GM20431 (cell line): ENCODE measurements around the gene JRKL.
"Not testable (repeated sequence)": the region's sequence is repeated elsewhere in the genome, so short reads cannot be mapped to it uniquely, and the experiment has no call there.

Source experiments
- in situ Hi-C: fragments of 300-500 bp; cut with MseI, MboI; formaldehyde crosslinking; loops from one replicate; pipeline ENCODE4 v1.15.0; 2020; ENCODE audit warnings: low sequenced_read_pairs; ENCODE audit not compliant: unreplicated experiment

JRKL gene

DNA sequence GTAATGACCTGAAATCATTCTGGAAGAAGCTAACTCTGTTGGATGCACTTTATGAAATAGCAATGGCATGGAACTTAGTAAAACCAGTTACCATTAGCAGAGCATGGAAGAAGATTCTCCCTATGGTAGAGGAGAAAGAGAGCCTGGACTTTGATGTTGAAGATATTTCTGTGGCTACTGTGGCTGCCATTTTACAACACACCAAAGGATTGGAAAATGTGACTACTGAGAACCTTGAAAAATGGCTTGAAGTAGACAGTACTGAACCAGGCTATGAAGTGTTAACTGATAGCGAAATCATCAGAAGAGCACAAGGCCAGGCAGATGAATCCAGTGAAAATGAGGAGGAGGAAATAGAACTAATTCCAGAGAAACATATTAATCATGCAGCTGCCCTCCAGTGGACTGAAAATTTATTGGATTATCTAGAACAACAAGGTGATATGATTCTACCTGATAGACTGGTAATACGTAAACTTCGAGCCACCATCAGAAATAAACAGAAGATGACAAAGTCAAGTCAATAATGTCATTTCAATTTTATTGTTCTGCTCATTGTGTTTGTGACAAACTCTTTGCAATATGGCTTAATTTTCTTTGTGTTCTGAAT lies 2.0 kb downstream of the JRKL start:
- in situ Hi-C loops, result no loop called here

DNA sequence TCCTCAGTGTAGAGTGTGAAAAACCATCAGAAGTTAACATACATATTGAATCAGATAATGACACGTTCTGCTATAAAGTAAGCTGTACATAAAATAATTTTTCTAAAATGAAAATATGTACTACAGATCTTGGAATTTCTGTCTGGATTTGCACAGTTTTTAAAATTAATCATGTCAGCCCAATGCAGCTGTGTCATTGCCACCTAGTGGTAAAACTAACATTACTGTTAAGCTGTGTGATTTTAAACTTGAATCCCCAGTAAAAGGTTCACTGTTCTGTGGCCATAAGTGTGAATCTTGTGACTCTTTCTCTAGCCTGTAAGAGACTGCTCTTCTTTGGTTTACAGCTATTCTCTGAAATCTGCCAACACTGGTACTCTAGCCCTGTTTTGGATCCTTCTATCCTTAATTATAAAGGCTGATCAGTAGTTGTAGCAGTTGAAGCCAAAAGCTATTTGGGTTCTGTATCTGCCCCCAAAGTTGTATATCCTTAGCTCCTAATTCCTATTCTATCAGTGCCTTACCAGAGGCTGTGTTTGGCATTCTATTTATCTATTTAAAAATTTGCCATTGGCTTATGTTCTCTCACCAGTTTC lies 4.0 kb downstream of the JRKL start:
- in situ Hi-C loops, result no loop called here

DNA sequence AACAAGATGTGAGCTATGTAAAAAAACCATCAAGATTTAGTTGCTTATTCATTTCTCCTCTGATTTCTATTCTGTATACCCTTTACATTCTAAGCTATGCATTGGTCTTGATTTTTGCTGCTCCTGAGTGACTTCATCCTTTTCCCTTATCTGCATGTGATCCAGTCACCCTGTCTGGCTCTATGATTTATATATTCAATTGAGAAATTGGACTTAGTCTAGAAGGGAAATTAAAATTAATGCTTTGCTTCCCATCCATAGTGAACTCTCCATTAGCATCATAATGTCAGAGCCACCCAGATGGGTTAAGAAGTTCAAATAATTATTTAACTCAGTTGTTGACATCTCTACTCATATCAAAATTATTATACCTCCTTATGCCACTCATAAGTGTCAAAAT lies 5.0 kb downstream of the JRKL start:
- in situ Hi-C loops, result no loop called here

DNA sequence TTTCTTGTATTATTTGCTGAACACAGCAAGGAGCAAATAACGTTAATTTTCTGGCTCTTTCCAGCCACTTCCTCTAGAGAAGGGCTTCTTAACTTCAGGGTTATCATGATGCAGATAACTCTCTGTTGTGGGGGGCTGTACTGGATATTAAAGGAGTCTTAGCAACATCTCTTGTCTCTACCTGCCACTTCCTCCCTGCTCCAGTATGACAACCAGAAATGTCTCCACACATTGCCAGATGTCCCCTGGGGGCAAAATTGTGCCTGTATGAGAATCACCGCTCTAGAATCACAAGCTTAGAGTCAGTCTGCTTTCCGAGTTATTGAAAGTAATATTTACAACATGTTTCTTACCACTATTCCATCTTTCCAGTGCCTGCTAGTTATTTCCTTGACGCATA lies 6.8 kb downstream of the JRKL start:
- in situ Hi-C loops, result no loop called here

DNA sequence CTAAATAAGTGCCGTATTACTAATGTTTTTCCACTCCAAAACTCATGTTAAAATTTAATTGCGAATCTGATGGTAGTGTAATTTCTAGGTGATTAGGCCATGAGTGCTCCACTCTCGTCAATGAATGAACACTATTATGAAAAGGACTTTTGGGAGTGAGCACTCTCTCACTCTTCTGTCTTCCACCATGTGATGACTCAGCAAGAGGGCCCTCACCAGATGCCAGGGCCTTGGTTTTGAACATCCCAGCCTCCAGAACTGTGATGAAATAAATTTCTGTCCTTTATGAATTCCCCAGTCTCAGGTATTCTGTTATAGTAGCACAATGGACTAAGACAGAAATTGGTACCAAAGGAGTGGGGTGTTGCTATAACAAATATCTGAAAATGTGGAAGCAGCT lies 8.1 kb downstream of the JRKL start:
- in situ Hi-C loops, result no loop called here

DNA sequence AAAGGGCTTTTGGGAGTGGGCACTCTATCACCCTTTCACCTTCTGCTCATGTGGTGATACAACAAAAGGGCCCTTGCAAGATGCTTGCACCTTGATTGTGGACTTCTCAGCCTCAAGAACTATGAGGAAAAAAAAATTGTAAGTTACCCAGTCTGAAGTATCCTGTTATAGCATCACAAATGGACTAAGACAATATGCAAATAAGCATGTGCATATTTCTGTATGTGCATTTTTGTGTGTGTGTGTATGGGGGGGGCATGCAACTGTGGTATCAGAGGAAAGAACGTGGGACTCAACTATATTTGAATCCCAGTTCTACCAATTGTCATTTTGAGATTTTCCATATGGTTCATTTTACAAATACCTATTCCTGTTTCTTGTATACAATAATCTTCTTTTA lies 10.9 kb downstream of the JRKL start:
- in situ Hi-C loops, result no loop called here

DNA sequence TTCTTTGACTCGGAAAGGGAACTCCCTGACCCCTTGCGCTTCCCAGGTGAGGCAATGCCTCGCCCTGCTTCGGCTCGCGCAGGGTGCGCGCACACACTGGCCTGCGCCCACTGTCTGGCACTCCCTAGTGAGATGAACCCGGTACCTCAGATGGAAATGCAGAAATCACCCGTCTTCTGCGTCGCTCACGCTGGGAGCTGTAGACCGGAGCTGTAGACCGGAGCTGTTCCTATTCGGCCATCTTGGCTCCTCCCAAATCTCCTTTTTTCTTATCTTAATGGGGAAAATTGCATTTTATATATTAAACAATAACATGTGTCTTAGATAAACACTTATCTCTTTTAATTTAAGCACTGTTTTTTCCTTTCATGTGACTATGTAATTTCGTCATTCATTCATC lies 21.6 kb downstream of the JRKL start:
- in situ Hi-C loops, result not testable (repeated sequence)

DNA sequence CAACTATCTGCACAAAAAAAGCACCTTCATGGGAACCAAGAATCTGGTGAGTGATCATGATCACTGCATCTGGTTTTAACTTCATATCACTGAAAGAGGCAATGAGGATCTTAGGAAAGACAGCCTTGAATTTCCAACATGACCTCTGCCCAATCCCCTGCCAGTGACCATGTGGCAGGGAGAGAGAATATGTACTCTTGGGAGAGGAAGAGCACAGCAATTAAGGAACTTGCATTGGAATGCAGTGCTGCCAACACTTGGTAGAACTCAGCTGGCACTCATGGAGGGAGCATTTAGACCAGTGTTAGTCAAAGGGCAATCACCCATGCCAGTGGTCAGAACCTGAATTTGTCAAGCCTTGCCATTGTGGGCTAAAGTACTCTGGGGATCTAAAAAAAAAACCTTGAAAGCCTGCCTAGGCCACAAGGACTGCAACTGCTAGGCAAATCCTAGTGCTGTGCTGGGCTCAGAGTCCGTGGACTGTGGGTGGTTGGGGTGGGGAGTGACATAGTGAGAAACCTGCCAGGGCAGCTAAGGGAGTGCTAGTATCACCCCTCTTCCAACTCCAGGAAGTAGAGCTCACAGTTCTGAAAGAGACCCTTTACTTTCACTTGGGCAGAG lies 23.1 kb downstream of the JRKL start:
- in situ Hi-C loops, result no loop called here

DNA sequence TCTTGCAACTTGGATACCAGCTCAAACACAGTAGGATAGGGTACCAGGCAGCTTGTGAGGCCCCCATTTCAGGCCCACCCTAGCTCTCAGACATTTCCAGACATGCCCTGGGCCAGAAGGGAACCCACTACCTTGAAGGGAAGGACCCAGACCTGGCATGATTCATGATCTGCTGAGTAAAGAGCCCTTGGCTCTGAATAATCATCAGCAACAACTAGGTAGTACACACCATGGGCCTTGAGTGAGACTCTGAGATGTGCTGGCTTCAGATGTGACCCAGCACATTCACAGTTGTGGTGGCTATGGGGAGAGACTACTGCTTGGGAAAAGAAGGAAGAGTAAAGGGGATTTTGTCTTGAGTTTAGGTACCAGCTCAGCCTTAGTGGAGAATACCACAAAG lies 23.6 kb downstream of the JRKL start:
- in situ Hi-C loops, result no loop called here

DNA sequence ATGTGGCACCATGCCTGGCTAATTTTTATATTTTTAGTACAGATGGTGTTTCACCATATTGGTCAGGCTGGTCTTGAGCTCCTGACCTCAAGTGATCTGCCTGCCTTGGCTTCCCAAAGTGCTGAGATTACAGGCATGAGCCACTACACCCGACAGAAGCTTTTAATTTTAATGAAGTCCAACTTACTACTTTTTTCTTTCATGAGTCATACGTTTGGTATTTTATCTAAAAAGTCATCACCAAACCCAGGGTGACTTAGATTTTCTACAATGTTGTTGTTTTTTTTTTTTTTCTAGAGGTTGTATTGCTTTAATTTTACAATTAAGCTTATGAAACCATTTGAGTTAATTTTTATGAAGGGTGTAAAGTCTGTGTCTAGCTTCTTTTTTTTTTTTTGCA lies 34.9 kb downstream of the JRKL start:
- in situ Hi-C loops, result no loop called here

DNA sequence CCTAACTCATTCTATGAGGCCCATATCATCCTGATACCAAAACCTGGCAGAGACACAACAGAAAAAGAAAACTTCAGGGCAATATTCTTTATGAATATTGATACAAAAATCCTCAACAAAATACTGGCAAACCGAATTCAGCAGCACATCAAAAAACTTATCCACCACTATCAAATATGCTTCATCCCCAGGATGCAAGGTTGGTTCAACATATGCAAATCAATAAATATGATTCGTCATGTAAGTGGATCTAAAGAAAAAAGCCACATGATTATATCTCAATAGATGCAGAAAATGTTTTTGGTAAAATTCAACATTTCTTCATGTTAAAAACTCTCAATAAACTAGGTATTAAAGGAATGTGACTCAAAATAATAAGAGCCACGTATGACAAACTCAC lies 40.9 kb downstream of the JRKL start:
- in situ Hi-C loops, result no loop called here

DNA sequence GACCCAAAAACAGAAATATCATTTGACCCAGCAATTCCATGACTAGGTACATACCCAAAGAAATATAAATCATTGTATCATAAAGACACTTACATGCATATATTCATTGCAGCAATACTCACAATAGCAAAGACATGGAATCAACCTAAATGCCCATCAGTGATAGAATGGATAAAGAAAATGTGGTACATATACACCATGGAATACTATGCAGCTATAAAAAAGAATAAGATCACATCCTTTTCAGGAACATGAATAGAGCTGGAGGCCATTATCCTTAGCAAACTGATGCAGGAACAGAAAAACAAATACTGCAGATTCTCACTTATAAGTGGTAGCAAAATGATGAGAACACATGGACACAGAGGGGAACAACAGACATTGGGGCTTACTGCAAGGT lies 42.8 kb downstream of the JRKL start:
- in situ Hi-C loops, result not testable (repeated sequence)
